HG02610 (cell line): ENCODE results near the gene ATG101.

Experiments used
- ATAC-seq: cut with Tn5 transposase; IDR thresholded peaks from one replicate; pipeline ENCODE4 v1.9.1; 2021; ENCODE audit warnings: mild to moderate bottlenecking, moderate library complexity; ENCODE audit not compliant: unreplicated experiment

The ATG101 gene

GRCh38 chr12:52057638-52058576 is 11.9 kb upstream of the ATG101 start:
- no peak for ATAC-seq

DNA sequence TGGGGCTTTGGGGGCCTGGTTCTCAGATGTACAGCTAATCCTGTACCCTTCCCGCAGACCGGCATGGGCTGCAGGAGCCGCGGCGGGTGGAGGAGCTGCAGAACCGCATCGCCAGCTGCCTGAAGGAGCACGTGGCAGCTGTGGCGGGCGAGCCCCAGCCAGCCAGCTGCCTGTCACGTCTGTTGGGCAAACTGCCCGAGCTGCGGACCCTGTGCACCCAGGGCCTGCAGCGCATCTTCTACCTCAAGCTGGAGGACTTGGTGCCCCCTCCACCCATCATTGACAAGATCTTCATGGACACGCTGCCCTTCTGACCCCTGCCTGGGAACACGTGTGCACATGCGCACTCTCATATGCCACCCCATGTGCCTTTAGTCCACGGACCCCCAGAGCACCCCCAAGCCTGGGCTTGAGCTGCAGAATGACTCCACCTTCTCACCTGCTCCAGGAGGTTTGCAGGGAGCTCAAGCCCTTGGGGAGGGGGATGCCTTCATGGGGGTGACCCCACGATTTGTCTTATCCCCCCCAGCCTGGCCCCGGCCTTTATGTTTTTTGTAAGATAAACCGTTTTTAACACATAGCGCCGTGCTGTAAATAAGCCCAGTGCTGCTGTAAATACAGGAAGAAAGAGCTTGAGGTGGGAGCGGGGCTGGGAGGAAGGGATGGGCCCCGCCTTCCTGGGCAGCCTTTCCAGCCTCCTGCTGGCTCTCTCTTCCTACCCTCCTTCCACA is 11.0 kb upstream of the ATG101 start:
- ATAC-seq, result no peak

- ATAC-seq, result no peak
These were observed 9.9 kb upstream of the ATG101 start for GRCh38 chr12:52059582-52060497.

GRCh38 chr12:52060498-52061177 is 9.1 kb upstream of the ATG101 start:
- ATAC-seq, result no peak

DNA sequence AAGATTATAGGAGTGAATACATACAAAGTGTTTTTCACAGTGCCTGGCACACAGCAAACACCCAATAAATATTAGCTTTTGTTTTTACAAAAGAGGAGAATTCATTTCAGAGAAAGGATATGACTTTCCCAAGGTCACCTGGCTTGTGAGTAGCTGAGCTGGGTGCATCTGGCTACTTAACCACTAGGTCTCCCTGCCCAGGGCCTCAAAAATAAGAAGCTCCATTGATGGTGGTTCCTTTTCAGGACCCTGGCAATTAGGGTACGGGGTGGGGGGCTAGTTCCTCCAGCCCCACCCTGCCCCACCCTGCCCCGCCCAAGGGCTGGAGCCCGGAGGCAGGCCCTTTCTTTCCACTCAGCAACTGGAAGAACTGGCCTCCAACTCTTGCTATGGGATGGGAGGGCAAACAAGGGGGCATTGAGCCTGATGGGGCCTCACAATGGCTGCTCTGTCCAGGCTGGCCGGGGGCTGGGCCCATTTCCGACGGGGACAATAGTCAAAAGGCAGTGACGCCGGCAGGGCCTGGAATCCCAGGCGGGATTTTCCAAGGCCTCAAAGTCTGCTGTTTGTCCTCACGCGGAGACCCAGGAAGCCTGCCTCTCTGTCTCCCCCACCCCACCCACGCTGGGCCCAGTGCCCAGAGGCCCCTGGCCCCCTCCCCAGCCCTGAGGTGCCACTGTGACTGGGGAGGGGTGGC is 8.2 kb upstream of the ATG101 start:
- no peak for ATAC-seq

DNA sequence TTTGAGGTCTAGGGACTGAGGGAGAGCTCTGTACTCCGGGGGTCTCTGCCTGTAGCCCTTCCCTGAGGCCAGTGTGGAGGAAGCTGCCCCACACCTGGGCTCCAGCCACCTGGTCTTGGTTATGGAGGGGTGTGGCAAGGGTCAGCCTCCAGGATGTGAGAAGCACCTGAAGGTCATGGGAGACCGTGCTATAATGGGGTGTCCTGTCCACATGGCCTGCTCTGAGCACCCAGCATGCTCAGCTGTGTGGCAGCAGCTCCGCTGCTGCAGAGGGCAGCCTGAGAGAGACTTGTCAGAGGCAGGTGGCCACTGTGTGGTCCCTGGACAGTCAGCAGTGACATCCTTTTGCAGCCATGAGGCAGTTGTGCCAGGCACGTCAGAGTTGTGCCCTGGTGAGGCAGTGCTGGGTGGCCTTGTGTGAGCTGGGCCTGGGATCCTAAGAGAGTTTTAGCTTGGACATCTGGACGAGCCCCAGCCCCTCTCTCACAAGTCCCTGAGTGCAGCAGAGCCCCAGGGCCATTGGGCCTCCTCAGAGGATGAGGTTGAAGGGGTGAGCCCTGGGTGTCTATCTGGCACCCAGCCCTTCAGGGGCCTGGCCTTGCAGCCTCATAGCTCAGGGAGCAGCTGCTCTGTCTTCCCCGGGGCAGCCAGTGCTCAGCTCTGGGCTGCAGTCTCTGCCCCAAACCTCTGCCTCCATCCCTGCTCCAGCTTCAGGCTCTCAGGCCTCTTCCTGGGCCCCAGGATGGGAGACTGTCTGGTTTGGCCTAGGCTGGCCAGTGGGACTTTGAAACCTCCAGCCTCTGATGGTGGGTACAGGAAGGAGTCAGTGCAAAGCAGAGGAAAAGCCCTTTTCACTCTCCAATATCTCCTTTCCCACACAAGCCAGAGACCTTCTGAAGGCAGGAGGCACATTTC is 7.4 kb upstream of the ATG101 start:
- no peak for ATAC-seq

DNA sequence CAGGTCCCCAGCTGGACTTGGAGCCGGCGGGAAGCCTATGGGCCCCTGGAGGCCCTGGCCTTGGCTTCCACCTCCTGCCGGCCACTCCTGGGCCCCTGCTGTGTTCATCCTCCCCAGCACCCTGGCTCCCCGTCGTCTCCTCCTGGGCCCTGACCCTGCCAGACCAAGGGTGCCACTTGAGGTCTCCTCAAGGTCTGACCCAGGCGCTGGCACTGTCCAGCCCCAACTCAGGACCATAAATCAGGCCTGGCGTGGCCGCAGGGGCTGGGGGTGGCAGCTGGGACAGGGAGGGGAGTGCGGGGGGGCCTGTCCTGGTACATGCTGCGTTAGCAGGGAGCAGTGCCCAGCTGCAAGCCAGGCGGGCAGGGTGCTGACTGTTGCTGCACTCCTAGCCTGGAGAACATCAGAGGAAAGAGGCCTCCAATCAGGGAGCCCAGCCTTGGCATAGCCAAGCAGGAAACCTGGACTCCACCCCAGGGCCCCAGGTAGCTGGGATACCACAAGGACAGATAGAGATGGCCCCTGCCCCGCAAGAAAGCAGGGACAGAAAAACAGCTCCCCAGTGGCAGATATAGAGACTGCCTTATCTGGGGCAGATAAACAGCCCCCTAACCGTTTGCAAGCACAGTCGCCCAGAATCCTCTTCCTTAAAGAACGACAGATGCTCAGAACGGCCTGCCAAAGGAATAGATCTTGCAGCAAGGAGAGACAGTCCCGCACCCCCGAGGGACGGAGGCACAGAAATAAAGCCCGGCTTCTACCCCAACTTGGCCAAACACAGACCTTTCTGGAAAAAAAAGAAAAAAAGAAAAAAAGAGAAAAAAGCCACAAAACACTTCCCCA is 6.5 kb upstream of the ATG101 start:
- no peak for ATAC-seq

- no peak for ATAC-seq
These were observed 5.7 kb upstream of the ATG101 start for GRCh38 chr12:52063981-52064649.

- ATAC-seq, result no peak
These were observed 3.3 kb upstream of the ATG101 start for GRCh38 chr12:52066346-52067080.

- ATAC-seq, result no peak
These were observed 2.8 kb upstream of the ATG101 start for GRCh38 chr12:52067081-52067374.

GRCh38 chr12:52070185-52070925 is 577 bp downstream of the ATG101 start:
- ATAC-seq, result peak; percentile 8

DNA sequence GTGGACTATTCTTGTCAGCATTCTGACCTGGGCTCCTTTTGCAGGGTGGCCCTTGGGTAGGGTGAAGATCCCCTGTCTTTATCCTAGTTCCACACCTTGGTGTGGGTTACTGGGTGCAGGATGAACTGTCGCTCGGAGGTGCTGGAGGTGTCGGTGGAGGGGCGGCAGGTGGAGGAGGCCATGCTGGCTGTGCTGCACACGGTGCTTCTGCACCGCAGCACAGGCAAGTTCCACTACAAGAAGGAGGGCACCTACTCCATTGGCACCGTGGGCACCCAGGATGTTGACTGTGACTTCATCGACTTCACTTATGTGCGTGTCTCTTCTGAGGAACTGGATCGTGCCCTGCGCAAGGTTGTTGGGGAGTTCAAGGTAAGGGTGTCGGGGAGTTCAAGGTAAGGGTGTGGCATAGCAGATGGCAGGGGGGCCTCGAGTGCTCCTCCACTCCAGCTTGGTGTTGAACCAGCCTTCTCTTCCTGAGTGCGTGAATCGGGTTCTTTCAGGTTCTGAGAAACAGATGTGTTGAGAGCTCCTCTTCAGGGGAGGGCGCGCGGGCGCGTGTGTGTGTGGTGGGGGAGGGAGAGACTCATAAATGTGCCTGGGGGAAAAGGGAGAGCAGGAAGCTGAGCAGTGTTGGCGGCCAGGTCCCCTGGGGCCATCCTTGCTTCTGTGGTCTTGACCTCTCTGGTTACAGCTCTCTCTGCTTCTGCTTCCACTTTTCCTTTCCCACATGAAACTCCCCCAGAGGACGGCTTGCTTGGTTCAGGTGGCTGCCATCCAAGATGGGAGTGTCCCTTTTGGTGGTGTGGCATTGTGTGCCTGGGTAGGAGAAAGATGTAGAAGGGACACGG is 4.0 kb downstream of the ATG101 start:
- ATAC-seq, result peak; percentile 31

GRCh38 chr12:52074971-52075724 is 5.4 kb downstream of the ATG101 start:
- no peak for ATAC-seq

- no peak for ATAC-seq
These were observed 7.0 kb downstream of the ATG101 start for GRCh38 chr12:52076811-52077210.

DNA sequence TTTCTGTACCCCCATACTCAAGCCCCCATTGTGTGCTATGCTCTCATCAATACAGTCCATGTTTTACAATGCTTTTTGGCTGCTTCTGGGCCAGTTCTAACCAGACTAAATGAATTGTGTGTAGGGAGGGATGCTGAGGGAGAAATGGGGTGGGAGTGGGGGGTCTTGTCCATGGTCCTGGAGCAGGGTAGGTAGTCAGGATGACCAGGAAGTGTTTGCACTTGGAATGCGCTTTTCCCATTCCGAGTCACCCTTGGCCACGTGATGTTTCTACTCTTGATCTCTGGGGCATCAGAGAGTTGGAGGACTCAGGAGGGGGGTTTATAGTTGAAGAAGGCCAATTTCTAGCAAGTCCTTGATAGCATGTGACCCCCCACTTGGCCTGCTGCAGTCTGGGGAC is 8.5 kb downstream of the ATG101 start:
- no peak for ATAC-seq
